Uterus (tissue), 2 donors: ENCODE measurements around the gene XDH.

ENCODE experiments used
- CTCF ChIP-seq, 4 experiments: fragments of 200-600 bp in 2 of 4; fragments of 450-650 bp in 2 of 4; sonication (generic) in 2 of 4; IDR thresholded peaks; one replicate each; pipeline ENCODE4 v1.5.1; 2016 to 2019; ENCODE audit warnings: antibody characterized with exemption in 4 of 4, mild to moderate bottlenecking in 2 of 4, moderate library complexity in 1 of 4
- POLR2A ChIP-seq, 2 donors: fragments of 450-650 bp; IDR thresholded peaks; one replicate each; pipeline ENCODE4 v1.6.1; 2016; ENCODE audit warnings: antibody characterized with exemption in 2 of 2, mild to moderate bottlenecking in 1 of 2, moderate library complexity in 1 of 2

- TF ChIP-seq CTCF (IDR thresholded peaks at IDR 0.05) (no peak), POLR2A (IDR thresholded peaks at IDR 0.05) (no peak)
These were observed 127.5 kb downstream of the XDH start for GRCh38 chr2:31286961-31287550.
